HG03097 (cell line): ENCODE results near the gene TOLLIP.
A peak's percentile ranks its signal among the peaks of the same experiment; 100 is the strongest.

Experiments
- ATAC-seq: cut with Tn5 transposase; IDR thresholded peaks from one replicate; pipeline ENCODE4 v1.9.1; 2021; ENCODE audit not compliant: unreplicated experiment, low FRiP score

TOLLIP gene

DNA sequence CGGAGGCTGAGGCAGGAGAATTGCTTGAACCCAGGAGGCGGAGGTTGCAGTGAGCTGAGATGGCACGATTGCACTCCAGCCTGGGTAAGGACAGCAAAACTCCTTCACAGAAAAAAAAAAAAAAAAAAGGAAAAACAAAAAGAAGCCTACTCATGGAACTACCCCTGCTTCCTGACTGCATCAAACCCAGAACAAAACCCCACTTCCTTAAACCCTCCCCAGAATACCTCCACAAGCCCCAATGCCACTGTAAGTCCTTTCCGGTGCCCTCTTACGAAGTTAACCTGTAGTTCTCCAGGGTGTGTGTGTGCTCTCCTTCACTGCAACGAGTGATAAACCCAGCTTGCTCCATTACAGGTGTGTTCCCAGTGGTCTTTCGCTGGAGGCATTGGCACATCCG is 8.6 kb upstream of the TOLLIP start:
- ATAC-seq = no peak

- ATAC-seq = no peak
These were observed 8.0 kb upstream of the TOLLIP start for GRCh38 chr11:1317432-1317831.

DNA sequence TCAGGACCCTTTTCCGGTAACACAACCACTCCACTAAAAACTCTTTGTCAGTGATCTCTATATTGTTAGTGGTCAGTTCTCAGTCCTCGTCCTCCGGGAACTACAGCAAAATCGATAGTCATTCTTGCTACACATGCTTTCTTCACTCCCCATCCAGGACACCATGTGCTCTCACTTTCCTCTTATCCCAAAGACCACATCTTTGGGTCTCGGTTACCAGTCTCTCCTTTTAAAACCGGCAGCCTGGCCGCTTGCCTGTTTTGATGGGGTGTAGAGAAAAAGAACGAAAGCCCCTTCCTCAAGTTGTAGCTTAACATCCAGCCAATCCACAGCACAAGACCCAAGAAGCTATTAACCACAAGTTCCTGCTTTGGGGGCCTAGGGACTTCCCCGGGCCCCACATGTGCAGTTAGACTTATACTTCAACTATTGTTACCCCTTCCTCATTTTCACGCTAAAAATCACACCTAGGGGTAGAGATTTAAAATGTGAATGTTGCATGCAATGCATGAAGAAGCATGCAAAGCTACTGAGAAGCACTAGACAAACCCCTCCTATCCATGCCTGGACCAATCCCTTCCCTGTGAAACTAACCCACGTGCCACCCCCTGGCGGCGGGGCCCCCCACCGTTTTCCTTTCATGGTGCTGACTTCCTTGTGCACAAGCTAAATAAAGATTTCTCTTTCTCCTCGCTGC is 1.5 kb upstream of the TOLLIP start:
- ATAC-seq = no peak

DNA sequence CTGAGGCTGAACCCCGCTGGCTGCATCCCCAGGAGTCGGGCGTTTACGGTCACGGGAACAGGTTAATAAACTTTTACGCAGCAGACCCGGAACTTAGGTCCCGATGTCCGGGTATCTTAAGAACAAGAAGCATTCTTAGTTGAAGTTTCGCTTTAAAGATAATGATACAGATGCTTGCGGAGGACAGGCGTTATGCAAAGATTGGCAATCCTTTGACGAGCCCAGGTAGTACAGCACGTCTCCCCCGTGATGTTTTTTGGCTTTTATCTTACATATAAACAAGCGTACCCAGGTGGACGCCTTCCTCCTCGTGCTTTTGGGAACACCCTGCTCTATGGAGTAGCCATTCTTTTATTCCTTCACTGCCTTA is 871 bp upstream of the TOLLIP start:
- no peak for ATAC-seq

DNA sequence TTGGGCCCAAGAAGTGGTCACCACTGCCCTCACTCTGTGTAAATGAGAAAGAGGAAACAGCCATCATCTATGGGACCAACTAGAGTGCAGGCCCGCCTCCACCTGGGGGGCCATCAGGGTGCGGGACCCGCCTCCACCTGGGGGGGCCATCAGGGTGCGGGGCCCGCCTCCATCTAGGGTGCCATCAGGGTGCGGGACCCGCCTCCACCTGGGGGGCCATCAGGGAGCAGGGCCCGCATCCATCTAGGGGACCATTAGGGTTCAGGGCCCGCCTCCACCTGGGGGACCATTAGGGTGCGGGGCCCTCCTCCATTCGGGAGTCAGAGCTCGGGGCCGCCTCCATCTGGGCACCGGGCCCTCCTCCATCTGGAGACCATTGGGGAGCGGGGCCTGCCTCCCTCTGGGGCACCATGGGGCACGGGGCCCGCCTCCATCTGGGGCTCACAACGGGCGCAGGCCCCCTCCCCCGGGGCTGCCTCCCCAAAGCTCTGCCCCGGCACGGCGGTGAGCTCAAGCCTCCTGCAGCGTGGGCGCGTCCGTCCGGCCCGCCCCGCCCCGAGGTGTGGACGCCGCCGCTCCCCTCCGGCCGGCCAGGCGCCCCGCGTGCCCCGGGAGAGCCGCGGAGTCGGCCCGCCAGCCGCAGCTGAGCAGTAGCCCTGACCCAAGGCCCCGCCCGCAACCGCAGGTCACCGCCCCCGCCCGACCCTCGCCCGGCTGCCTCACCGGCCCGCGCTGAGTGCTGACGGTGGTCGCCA is 512 bp downstream of the TOLLIP start:
- peak; percentile 2 for ATAC-seq

DNA sequence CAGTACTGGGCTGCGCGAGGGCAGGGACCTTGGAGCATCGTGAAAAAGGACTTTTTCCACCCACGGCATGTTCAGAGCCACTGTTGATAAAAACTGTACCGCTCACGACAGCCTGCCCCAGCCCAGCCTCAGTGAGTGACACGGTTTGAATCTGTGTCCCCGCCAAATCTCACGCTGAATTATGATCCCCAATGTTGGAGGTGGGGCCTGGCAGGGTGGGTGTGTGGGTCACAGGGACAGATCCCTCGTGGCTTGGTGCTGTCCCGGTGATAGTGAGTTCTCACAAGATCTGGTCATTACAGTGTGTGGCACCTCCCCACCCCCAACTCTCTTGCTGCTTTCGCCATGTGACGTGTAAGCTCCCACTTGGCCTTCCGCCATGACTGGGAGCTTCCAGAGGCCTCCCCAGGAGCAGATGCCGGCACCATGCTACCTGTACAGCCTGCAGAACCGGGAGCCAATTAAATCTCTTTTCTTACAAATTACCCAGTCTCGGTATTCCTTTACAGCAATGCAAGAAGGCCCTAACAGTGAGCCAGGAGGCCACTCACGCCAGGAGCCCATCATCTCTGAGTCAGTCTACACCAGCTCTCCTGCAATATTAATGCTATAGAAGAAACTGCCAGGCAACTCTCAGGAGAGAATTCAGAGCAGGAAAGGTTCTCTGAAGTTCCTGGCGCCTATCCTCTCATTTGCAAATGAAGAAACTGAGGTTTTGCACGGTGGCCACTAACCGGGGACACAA is 1.3 kb downstream of the TOLLIP start:
- no peak for ATAC-seq

DNA sequence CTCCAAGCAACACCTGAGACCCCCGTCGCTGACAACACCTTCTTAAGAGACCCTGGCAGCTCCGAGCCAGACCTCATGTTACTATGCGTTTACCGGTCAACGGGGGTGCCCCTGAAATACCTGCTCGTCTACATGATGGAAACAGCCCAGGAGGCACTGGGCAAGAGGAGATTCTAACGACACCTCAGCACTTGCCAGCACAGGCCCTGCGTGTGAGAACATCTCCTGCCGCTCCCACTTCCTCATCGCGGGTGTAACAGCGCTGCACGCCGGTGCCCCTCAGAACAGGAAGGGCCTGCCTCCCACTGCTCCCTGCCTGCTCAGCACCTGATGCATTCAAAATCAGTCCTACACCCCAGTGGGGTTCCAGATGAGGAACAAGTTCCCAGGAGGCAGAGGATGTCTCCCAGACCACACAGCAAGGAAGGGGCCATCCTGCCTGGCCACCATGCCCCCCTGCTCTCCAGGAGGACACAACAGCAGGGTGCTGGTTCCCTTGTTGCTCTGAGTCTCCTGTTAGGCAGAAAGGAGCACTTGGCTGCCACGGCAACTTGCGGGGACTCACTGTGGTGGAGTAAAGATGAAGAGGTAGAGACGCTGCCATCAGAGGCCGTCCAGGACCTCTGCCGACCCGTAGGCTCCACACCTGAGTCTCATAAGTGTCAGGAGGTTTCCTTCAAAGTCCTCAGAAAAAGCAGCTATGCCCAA is 2.1 kb downstream of the TOLLIP start:
- ATAC-seq = no peak

- no peak for ATAC-seq
These were observed 3.0 kb downstream of the TOLLIP start for GRCh38 chr11:1306186-1307162.

GRCh38 chr11:1305501-1306056 is 3.9 kb downstream of the TOLLIP start:
- ATAC-seq = no peak

DNA sequence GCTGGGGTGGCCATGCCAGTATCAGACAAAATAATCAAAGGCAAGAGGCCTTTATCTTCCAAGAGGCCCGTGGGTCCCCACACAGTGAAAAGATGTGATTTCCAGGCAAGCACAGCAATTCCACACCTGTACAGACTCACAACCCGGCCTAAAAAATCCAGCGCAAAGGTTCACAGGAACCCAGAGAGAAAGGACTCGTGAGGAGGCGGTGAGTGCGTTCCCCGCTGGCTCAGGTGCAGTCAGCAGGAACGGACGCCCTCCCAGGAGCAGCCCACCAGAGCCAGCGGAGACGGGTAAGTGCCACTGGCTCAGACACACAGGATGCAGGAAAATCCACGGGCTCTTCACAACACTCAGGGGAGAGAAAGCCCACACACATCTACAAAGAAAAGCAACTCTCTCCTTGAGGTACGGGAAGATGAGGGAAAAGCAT is 4.4 kb downstream of the TOLLIP start:
- ATAC-seq = no peak

DNA sequence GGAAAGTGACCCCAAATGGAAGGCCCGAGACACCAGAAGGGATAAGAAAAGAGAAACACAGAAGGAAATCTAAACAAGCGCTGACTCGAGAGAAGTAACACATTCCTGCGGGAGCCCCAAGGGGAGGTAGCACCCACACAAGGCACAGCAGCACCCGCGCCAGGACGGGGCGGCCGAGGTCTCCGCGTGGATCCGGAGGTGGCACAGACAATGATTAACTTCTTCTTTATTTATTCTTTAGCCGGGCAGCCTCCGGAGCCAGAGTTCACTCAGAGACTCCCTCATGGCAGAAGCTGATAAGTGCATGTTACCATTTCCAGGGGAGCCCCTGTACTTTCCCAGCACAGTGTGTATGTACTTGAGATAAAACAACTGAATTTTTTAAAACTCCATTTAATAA is 5.1 kb downstream of the TOLLIP start:
- no peak for ATAC-seq

GRCh38 chr11:1303973-1304372 is 5.5 kb downstream of the TOLLIP start:
- no peak for ATAC-seq

DNA sequence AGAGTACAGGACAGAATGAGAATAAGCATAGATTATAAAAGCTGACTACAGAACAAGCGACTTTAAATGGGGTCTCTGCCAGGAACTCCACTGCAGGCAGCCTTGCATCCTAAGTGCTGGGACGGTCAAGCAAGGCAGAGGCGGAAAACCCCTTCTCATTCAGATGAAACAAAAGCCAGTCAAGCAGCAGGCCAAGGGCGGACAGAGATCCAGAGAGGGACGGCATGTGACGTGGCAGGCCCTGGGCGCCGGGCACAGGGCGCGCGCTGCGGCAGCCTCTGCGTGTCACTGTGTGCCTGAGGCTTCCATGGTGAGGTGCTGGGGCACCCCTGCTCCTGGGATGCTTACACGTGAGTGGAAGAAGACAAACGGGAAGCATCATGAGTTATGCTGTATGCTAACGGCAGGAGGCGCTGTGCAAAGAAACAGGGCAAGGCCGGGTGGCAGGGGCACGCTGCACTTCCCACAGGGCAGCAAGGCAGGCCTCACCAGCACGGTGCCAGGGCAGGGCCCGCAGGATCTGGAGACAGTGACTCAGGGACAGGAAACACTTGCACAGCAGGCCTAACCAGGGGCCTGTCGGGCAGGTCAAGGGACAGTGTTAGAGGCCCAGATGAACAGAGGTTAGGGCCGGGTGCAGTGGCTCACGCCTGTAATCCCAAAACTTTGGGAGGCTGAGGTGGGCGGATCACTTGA is 6.2 kb downstream of the TOLLIP start:
- ATAC-seq = no peak

GRCh38 chr11:1302461-1303125 is 6.8 kb downstream of the TOLLIP start:
- no peak for ATAC-seq

- no peak for ATAC-seq
These were observed 7.4 kb downstream of the TOLLIP start for GRCh38 chr11:1302041-1302460.

GRCh38 chr11:1301220-1302000 is 8.0 kb downstream of the TOLLIP start:
- no peak for ATAC-seq

DNA sequence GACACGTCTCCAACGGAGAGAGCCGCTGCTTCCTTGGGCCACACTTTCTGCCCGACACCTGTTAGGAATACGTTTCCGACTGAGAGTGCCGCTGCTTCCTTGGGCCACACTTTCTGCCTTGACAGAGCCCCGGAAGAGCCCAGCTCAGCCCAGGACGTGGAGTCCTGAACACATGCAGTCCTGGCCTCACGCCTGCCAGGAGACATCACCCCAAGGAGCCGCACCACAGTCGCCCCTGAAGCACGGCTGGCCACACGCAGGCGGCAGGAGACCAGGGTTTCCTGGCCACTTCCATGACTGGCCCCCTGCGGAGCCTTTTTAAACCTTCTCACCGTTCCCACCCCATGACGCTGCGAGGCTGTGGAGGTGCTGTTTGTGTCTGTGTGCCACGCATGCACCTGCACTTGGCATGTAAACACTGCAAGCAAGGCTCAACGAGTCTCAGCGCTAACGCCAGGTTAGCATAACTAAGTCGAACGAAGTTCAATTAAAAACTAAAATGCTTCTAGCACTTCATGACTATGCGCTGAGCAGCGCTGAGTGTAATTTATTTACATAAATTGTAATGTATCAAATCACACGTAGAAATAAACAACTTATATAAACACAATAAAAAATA is 8.8 kb downstream of the TOLLIP start:
- ATAC-seq = no peak
